Measurements from ENCODE around the gene TAGLN2.
"Not testable (repeated sequence)": the region's sequence is repeated elsewhere in the genome, so short reads cannot be mapped to it uniquely, and the experiment has no call there.

The TAGLN2 gene

DNA sequence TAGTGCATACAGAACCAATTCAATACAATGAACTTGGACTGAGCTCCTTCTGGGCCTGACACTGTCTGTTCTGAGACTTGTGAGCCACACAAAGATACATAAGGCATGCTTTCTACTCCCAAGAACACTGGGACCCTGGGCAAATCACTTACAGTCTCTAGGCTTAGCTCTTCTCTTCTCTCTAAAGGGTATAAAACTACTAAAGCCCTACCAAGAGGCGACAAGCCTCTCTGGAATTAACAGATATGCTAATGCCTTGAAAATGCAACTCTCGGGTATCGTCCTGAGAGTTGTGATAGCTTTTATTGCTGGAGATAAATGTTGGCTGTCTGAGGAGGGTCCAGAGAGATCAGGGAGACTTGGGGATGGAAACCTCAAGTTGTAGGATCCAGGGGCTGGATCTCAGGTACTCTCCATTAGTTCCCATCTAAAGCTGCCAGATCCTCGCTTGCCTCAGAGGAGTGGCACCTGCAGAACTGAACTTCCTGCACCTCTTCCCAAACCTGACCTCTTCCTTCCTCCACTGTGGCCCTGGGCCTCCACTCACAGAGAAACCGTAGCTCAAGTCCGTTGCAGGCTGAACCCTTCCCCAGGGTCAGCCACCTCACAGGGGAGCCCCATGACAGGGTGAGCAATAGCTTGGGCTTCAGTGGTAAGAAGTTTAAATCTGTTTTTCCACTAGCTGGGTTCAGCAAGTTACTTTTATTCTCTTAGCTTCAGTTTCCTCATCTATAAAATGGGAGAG lies 13.8 kb downstream of the TAGLN2 start:
- TF ChIP-seq CTCF (IDR thresholded peaks at IDR 0.05): no peak
- peak overlapping the region; percentile 34 to 40 for H3K4me3 ChIP-seq (ENCODE audit: low read depth in 1 of 2, low read length in 1 of 2)

DNA sequence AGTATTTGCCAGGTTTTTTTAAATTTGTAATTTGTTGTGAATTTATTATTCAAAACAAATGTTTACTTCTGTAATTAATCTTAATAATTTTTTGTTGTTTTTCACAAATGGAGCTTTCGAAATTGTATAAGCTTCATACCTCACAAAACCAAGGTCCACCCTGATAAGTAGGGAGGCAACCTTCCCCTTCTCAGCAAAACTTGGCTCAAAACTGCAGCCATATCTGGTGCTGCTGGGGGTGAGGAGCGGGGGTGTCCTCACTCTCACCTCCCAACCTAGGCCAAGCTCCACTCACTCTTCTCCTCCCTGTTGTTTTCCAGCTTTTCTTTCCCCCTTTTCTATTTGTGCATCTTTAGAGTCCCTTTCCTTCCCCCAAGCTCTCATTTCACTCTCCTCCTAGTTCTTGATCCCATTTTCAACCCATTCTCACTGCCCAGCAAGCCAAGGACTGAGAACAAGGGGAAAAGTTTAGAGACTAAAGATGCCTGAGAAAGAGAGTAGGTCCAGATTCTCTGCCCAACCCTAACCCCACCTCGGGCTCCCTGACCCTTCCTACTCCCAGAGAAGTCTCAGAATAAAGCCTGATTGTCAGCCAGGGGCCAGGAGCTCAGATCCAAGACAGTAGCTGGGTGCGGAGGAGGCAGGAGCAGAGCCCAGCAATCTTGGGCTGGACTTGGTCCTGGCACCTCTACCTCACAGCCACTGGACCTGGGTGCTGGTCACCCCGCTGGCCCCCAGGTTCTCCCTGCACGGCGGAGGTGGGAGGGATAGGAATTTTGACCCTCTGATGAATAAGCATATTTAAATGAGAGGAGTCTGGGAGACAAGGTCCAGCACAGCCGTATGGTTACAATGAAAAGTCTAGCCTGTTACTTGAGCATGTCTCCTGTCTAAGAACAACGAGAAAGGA lies 17.0 kb downstream of the TAGLN2 start:
- H3K36me3 ChIP-seq: no peaks in the 10 kb centered on the region
- no peak overlapping the region for H3K4me3 ChIP-seq (ENCODE audit: low read depth in 1 of 2, low read length in 1 of 2)
- peaks cover 42 to 45% of the 10 kb centered on the region in 2 experiments for H3K4me1 ChIP-seq (ENCODE audit: control insufficient read depth in 1 of 2, insufficient read depth in 1 of 2, low read depth in 1 of 2, low read length in 1 of 2)
- H3K27ac ChIP-seq: peak overlapping the region; percentile 39
- H3K9me3 ChIP-seq: no peaks in the 10 kb centered on the region
- H3K27me3 ChIP-seq: no peaks in the 10 kb centered on the region
- TF ChIP-seq CTCF (IDR thresholded peaks at IDR 0.05): no peak

More for the DNA sequence above, 13.8 kb downstream of the TAGLN2 start:
- peak overlapping the region; percentile 97 for H3K27ac ChIP-seq
- H3K36me3 ChIP-seq: peaks cover 28% of the 10 kb centered on the region
- H3K4me1 ChIP-seq (ENCODE audit: control insufficient read depth in 1 of 2, insufficient read depth in 1 of 2, low read depth in 1 of 2, low read length in 1 of 2): peaks cover 40 to 49% of the 10 kb centered on the region in 2 experiments
- H3K27me3 ChIP-seq: no peaks in the 10 kb centered on the region
- H3K9me3 ChIP-seq: no peaks in the 10 kb centered on the region

- no peaks in the 10 kb centered on the region for H3K36me3 ChIP-seq
- TF ChIP-seq CTCF (IDR thresholded peaks at IDR 0.05): no peak
Measured at GRCh38 chr1:159906960-159907359, 18.3 kb downstream of the TAGLN2 start.

GRCh38 chr1:159904036-159904435 lies 21.3 kb downstream of the TAGLN2 start:
- not testable (repeated sequence) for H3K9me3 ChIP-seq; H3K36me3 ChIP-seq; H3K4me3 ChIP-seq (ENCODE audit: low read depth in 1 of 2, low read length in 1 of 2); H3K27me3 ChIP-seq
- Histone ChIP-seq H3K27ac (peak overlapping the region; percentile 83), H3K4me1 (ENCODE audit: control insufficient read depth in 1 of 2, insufficient read depth in 1 of 2, low read depth in 1 of 2, low read length in 1 of 2) (peaks cover 43 to 45% of the 10 kb centered on the region in 2 experiments)

More at GRCh38 chr1:159906960-159907359, 18.3 kb downstream of the TAGLN2 start:
- Histone ChIP-seq H3K27me3 (no peaks in the 10 kb centered on the region), H3K9me3 (no peaks in the 10 kb centered on the region), H3K4me1 (ENCODE audit: control insufficient read depth in 1 of 2, insufficient read depth in 1 of 2, low read depth in 1 of 2, low read length in 1 of 2) (peaks cover 46 to 48% of the 10 kb centered on the region in 2 experiments), H3K4me3 (ENCODE audit: low read depth in 1 of 2, low read length in 1 of 2) (no peak overlapping the region), H3K27ac (peak overlapping the region; percentile 39)

DNA sequence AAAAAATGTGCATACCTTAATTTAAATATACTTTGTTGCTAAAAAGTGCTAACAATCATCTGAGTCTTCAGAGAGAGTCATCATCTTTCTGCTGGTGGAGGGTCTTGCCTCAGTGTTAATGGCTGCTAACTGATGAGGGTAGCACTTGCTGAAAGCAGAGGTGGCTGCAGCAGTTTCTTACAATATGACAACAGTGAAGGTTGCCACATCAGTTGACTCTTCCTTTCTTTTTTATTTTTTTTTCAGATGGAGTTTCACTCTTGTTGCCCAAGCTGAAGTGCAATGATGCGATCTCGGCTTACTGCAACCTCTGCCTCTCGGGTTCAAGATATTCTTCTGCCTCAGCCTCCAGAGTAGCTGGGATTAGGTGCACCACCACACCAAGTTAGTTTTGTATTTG lies 22.8 kb downstream of the TAGLN2 start:
- no peak for TF ChIP-seq CTCF (IDR thresholded peaks at IDR 0.05)
- Histone ChIP-seq H3K36me3 (no peaks in the 10 kb centered on the region), H3K4me3 (ENCODE audit: low read depth in 1 of 2, low read length in 1 of 2) (peak overlapping the region in 1 of 2 experiments; percentile 1), H3K27ac (peak overlapping the region; percentile 83), H3K4me1 (ENCODE audit: control insufficient read depth in 1 of 2, insufficient read depth in 1 of 2, low read depth in 1 of 2, low read length in 1 of 2) (peaks cover 56 to 58% of the 10 kb centered on the region in 2 experiments), H3K27me3 (no peaks in the 10 kb centered on the region), H3K9me3 (no peaks in the 10 kb centered on the region)
